GM06990 (cell line): ENCODE results near the gene SYP.
"Not testable (repeated sequence)": the region's sequence is repeated elsewhere in the genome, so short reads cannot be mapped to it uniquely, and the experiment has no call there.

Experiments used
- DNase-seq: peaks from one replicate; pipeline ENCODE4 v3.0.0-alpha.2; 2011; ENCODE audit not compliant: insufficient read length; ENCODE audit errors: extremely low read depth
- H3K27me3 ChIP-seq: replicated peaks from 2 replicates; pipeline ENCODE4 v1.6.0; 2011; ENCODE audit warnings: low read length; ENCODE audit not compliant: control insufficient read depth, insufficient read depth
- H3K36me3 ChIP-seq: 2 replicates; pipeline ENCODE4 v1.5.1; 2011; ENCODE audit warnings: low read length; ENCODE audit not compliant: control insufficient read depth, insufficient read depth
- H3K4me3 ChIP-seq: replicated peaks from 2 replicates; pipeline ENCODE4 v1.5.1; 2011; ENCODE audit warnings: low read depth, mild to moderate bottlenecking, control low read depth, low read length
- TF ChIP-seq, protein P1 (sequence below): IDR thresholded peaks from 2 replicates; pipeline ENCODE4 v1.5.1; 2011; ENCODE audit warnings: low read length, control low read depth, mild to moderate bottlenecking, inconsistent platforms; ENCODE audit not compliant: insufficient read depth, poor library complexity, severe bottlenecking

SYP gene

GRCh38 chrX:49147282-49147681 is 52.7 kb downstream of the SYP start:
- no peaks in the 10 kb centered on the region for H3K27me3 ChIP-seq
- TF ChIP-seq, protein P1, sequence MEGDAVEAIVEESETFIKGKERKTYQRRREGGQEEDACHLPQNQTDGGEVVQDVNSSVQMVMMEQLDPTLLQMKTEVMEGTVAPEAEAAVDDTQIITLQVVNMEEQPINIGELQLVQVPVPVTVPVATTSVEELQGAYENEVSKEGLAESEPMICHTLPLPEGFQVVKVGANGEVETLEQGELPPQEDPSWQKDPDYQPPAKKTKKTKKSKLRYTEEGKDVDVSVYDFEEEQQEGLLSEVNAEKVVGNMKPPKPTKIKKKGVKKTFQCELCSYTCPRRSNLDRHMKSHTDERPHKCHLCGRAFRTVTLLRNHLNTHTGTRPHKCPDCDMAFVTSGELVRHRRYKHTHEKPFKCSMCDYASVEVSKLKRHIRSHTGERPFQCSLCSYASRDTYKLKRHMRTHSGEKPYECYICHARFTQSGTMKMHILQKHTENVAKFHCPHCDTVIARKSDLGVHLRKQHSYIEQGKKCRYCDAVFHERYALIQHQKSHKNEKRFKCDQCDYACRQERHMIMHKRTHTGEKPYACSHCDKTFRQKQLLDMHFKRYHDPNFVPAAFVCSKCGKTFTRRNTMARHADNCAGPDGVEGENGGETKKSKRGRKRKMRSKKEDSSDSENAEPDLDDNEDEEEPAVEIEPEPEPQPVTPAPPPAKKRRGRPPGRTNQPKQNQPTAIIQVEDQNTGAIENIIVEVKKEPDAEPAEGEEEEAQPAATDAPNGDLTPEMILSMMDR, result no peak
- no peak for DNase-seq
- no peaks in the 10 kb centered on the region for H3K36me3 ChIP-seq
- no peak overlapping the region for H3K4me3 ChIP-seq

GRCh38 chrX:49143154-49143553 is 56.8 kb downstream of the SYP start:
- not testable (repeated sequence) for H3K4me3 ChIP-seq, DNase-seq, H3K27me3 ChIP-seq, H3K36me3 ChIP-seq

GRCh38 chrX:49142264-49142663 is 57.7 kb downstream of the SYP start:
- not testable (repeated sequence) for H3K36me3 ChIP-seq, DNase-seq, H3K4me3 ChIP-seq, H3K27me3 ChIP-seq

- DNase-seq, result no peak
- Histone ChIP-seq H3K36me3 (no peaks in the 10 kb centered on the region), H3K27me3 (no peaks in the 10 kb centered on the region), H3K4me3 (no peak overlapping the region)
- TF ChIP-seq, protein P1, result no peak
These were observed 60.3 kb downstream of the SYP start for GRCh38 chrX:49139713-49140112.
